Endothelial cell (in vitro differentiated cells): ENCODE results near the gene LGR4. TPM values are rescaled to one million over a fixed set of nuclear protein-coding genes. Genes with fewer than 3 reads are reported as not detected.

Experiments used
- DNase-seq: peaks from one replicate; pipeline ENCODE4 v3.0.0; 2021; ENCODE audit warnings: low spot score
- H3K27ac Mint-ChIP-seq: one replicate; pipeline ENCODE4 v1.8.0; 2021; ENCODE audit warnings: mixed read lengths, inconsistent platforms; ENCODE audit not compliant: unreplicated experiment
- H3K27me3 Mint-ChIP-seq: one replicate; pipeline ENCODE4 v1.8.0; 2021; ENCODE audit warnings: mild to moderate bottlenecking, moderate library complexity, mixed read lengths, inconsistent platforms; ENCODE audit not compliant: unreplicated experiment
- H3K36me3 Mint-ChIP-seq: one replicate; pipeline ENCODE4 v1.8.0; 2021; ENCODE audit warnings: mild to moderate bottlenecking, low read depth, mixed read lengths, inconsistent platforms; ENCODE audit not compliant: unreplicated experiment
- H3K4me1 Mint-ChIP-seq: one replicate; pipeline ENCODE4 v1.8.0; 2021; ENCODE audit warnings: mild to moderate bottlenecking, mixed read lengths, inconsistent platforms; ENCODE audit not compliant: unreplicated experiment
- H3K4me3 Mint-ChIP-seq: one replicate; pipeline ENCODE4 v1.8.0; 2021; ENCODE audit warnings: mild to moderate bottlenecking, mixed read lengths, inconsistent platforms; ENCODE audit not compliant: unreplicated experiment
- H3K9me3 Mint-ChIP-seq: one replicate; pipeline ENCODE4 v1.8.0; 2021; ENCODE audit warnings: mixed read lengths, inconsistent platforms; ENCODE audit not compliant: unreplicated experiment
- total RNA-seq: library from RNA; stranded (reverse); fragmentation: NEBNext Ultra II Directional; extraction: Animal tissue kit (Norgen Biotek cat#: 25700); gene quantifications from one replicate; pipeline ENCODE4 v1.2.1, GENCODE V29; 2021; ENCODE audit not compliant: unreplicated experiment
- TF ChIP-seq, protein P1 (sequence below): fragments of 200-600 bp; sonication (generic); IDR thresholded peaks from one replicate; pipeline ENCODE4 v1.5.0; 2021; ENCODE audit warnings: antibody characterized with exemption; ENCODE audit not compliant: unreplicated experiment

The LGR4 gene
- total RNA-seq, 1 donor from 2014 or later, result 10.8 TPM

GRCh38 chr11:27390318-27391295 lies 82.0 kb downstream of the LGR4 start:
- peaks cover 17% of the 10 kb centered on the region for H3K4me1 Mint-ChIP-seq
- DNase-seq, result no peak

GRCh38 chr11:27388869-27389268 lies 83.7 kb downstream of the LGR4 start:
- Mint-ChIP-seq H3K27ac (no peak overlapping the region), H3K4me1 (peaks cover 17% of the 10 kb centered on the region), H3K27me3 (peaks cover 1% of the 10 kb centered on the region), H3K9me3 (no peaks in the 10 kb centered on the region), H3K36me3 (no peaks in the 10 kb centered on the region), H3K4me3 (no peak overlapping the region)
- no peak for DNase-seq
- TF ChIP-seq, protein P1, sequence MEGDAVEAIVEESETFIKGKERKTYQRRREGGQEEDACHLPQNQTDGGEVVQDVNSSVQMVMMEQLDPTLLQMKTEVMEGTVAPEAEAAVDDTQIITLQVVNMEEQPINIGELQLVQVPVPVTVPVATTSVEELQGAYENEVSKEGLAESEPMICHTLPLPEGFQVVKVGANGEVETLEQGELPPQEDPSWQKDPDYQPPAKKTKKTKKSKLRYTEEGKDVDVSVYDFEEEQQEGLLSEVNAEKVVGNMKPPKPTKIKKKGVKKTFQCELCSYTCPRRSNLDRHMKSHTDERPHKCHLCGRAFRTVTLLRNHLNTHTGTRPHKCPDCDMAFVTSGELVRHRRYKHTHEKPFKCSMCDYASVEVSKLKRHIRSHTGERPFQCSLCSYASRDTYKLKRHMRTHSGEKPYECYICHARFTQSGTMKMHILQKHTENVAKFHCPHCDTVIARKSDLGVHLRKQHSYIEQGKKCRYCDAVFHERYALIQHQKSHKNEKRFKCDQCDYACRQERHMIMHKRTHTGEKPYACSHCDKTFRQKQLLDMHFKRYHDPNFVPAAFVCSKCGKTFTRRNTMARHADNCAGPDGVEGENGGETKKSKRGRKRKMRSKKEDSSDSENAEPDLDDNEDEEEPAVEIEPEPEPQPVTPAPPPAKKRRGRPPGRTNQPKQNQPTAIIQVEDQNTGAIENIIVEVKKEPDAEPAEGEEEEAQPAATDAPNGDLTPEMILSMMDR, result no peak

More at GRCh38 chr11:27390318-27391295, 82.0 kb downstream of the LGR4 start:
- no peaks in the 10 kb centered on the region for H3K9me3 Mint-ChIP-seq
- H3K27ac Mint-ChIP-seq, result no peak overlapping the region
- H3K36me3 Mint-ChIP-seq, result no peaks in the 10 kb centered on the region
- no peak overlapping the region for H3K4me3 Mint-ChIP-seq
- H3K27me3 Mint-ChIP-seq, result peaks cover 1% of the 10 kb centered on the region
- TF ChIP-seq, protein P1, result no peak

GRCh38 chr11:27388001-27388400 lies 84.6 kb downstream of the LGR4 start:
- Mint-ChIP-seq H3K36me3 (no peaks in the 10 kb centered on the region), H3K9me3 (no peaks in the 10 kb centered on the region), H3K4me1 (peaks cover 16% of the 10 kb centered on the region), H3K27me3 (peaks cover 1% of the 10 kb centered on the region), H3K27ac (no peak overlapping the region), H3K4me3 (no peak overlapping the region)
- DNase-seq, result no peak
- TF ChIP-seq, protein P1, result no peak

GRCh38 chr11:27387362-27387761 lies 85.2 kb downstream of the LGR4 start:
- H3K36me3 Mint-ChIP-seq, result no peaks in the 10 kb centered on the region
- peaks cover 11% of the 10 kb centered on the region for H3K4me1 Mint-ChIP-seq
- TF ChIP-seq, protein P1, result no peak
- H3K9me3 Mint-ChIP-seq, result no peaks in the 10 kb centered on the region
- no peak for DNase-seq
- H3K27ac Mint-ChIP-seq, result no peak overlapping the region
- H3K4me3 Mint-ChIP-seq, result no peak overlapping the region
- H3K27me3 Mint-ChIP-seq, result peaks cover 1% of the 10 kb centered on the region
